ENCODE results near the gene GBP1.

Gene GBP1, protein sequence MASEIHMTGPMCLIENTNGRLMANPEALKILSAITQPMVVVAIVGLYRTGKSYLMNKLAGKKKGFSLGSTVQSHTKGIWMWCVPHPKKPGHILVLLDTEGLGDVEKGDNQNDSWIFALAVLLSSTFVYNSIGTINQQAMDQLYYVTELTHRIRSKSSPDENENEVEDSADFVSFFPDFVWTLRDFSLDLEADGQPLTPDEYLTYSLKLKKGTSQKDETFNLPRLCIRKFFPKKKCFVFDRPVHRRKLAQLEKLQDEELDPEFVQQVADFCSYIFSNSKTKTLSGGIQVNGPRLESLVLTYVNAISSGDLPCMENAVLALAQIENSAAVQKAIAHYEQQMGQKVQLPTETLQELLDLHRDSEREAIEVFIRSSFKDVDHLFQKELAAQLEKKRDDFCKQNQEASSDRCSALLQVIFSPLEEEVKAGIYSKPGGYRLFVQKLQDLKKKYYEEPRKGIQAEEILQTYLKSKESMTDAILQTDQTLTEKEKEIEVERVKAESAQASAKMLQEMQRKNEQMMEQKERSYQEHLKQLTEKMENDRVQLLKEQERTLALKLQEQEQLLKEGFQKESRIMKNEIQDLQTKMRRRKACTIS

GRCh38 chr1:89065079-89065868 is at the start of gene GBP1:
TSS of gene GBP1 (minus strand) at chr1:89065208. CDS start at chr1:89063234, 1,974 bp downstream.
- H3K4me1 ChIP-seq (ENCODE audit: control insufficient read depth in 5 of 5, insufficient read depth in 5 of 5, low read length in 5 of 5): peaks cover 4 to 25% (median 21%) of the 10 kb centered on the region in 5 donors
- H3K27me3 ChIP-seq (ENCODE audit: control insufficient read depth in 5 of 5, insufficient read depth in 4 of 5, low read length in 5 of 5): no peaks in the 10 kb centered on the region
- no peaks in the 10 kb centered on the region for H3K9me3 ChIP-seq (ENCODE audit: control insufficient read depth in 5 of 5, low read length in 5 of 5)
- no peaks in the 10 kb centered on the region for H3K36me3 ChIP-seq (ENCODE audit: control insufficient read depth in 5 of 5, insufficient read depth in 5 of 5, low read length in 5 of 5)
- H3K4me3 ChIP-seq (ENCODE audit: low read depth in 1 of 5, low read length in 5 of 5): peak within 1 kb of the TSS; percentile 71 to 82 (median 76)
- peak within 1 kb of the TSS; percentile 96 for H3K27ac ChIP-seq (ENCODE audit: low read depth, low read length)
- H3K9ac ChIP-seq (ENCODE audit: low read length in 5 of 5): peak within 1 kb of the TSS; percentile 40 to 86 (median 83)

- Histone ChIP-seq H3K27ac (ENCODE audit: low read depth, low read length) (no peak overlapping the region), H3K36me3 (ENCODE audit: control insufficient read depth in 5 of 5, insufficient read depth in 5 of 5, low read length in 5 of 5) (peaks cover 79 to 94% (median 89%) of the 10 kb centered on the region in 5 donors), H3K9ac (ENCODE audit: low read length in 5 of 5) (no peak overlapping the region), H3K4me1 (ENCODE audit: control insufficient read depth in 5 of 5, insufficient read depth in 5 of 5, low read length in 5 of 5) (no peaks in the 10 kb centered on the region), H3K27me3 (ENCODE audit: control insufficient read depth in 5 of 5, insufficient read depth in 4 of 5, low read length in 5 of 5) (no peaks in the 10 kb centered on the region), H3K4me3 (ENCODE audit: low read depth in 1 of 5, low read length in 5 of 5) (no peak overlapping the region), H3K9me3 (ENCODE audit: control insufficient read depth in 5 of 5, low read length in 5 of 5) (no peaks in the 10 kb centered on the region)
These were observed 49.7 kb upstream of the GBP1 start for GRCh38 chr1:89114662-89115061.

- H3K4me1 ChIP-seq (ENCODE audit: control insufficient read depth in 5 of 5, insufficient read depth in 5 of 5, low read length in 5 of 5): no peaks in the 10 kb centered on the region
- H3K9me3 ChIP-seq (ENCODE audit: control insufficient read depth in 5 of 5, low read length in 5 of 5): no peaks in the 10 kb centered on the region
- H3K36me3 ChIP-seq (ENCODE audit: control insufficient read depth in 5 of 5, insufficient read depth in 5 of 5, low read length in 5 of 5): peaks cover 74 to 93% (median 89%) of the 10 kb centered on the region in 5 donors
- no peak overlapping the region for H3K9ac ChIP-seq (ENCODE audit: low read length in 5 of 5)
- no peaks in the 10 kb centered on the region for H3K27me3 ChIP-seq (ENCODE audit: control insufficient read depth in 5 of 5, insufficient read depth in 4 of 5, low read length in 5 of 5)
- H3K27ac ChIP-seq (ENCODE audit: low read depth, low read length): no peak overlapping the region
- H3K4me3 ChIP-seq (ENCODE audit: low read depth in 1 of 5, low read length in 5 of 5): no peak overlapping the region
These were observed 48.0 kb upstream of the GBP1 start for GRCh38 chr1:89112871-89113613.

- no peaks in the 10 kb centered on the region for H3K9me3 ChIP-seq (ENCODE audit: control insufficient read depth in 5 of 5, low read length in 5 of 5)
- peaks cover 43 to 51% (median 49%) of the 10 kb centered on the region in 5 donors for H3K36me3 ChIP-seq (ENCODE audit: control insufficient read depth in 5 of 5, insufficient read depth in 5 of 5, low read length in 5 of 5)
- H3K27me3 ChIP-seq (ENCODE audit: control insufficient read depth in 5 of 5, insufficient read depth in 4 of 5, low read length in 5 of 5): no peaks in the 10 kb centered on the region
- H3K9ac ChIP-seq (ENCODE audit: low read length in 5 of 5): no peak overlapping the region
- no peak overlapping the region for H3K27ac ChIP-seq (ENCODE audit: low read depth, low read length)
- no peaks in the 10 kb centered on the region for H3K4me1 ChIP-seq (ENCODE audit: control insufficient read depth in 5 of 5, insufficient read depth in 5 of 5, low read length in 5 of 5)
- no peak overlapping the region for H3K4me3 ChIP-seq (ENCODE audit: low read depth in 1 of 5, low read length in 5 of 5)
These were observed 39.7 kb upstream of the GBP1 start for GRCh38 chr1:89104687-89105086.

- no peak overlapping the region for H3K4me3 ChIP-seq (ENCODE audit: low read depth in 1 of 5, low read length in 5 of 5)
- H3K27me3 ChIP-seq (ENCODE audit: control insufficient read depth in 5 of 5, insufficient read depth in 4 of 5, low read length in 5 of 5): no peaks in the 10 kb centered on the region
- no peaks in the 10 kb centered on the region for H3K9me3 ChIP-seq (ENCODE audit: control insufficient read depth in 5 of 5, low read length in 5 of 5)
- no peaks in the 10 kb centered on the region for H3K4me1 ChIP-seq (ENCODE audit: control insufficient read depth in 5 of 5, insufficient read depth in 5 of 5, low read length in 5 of 5)
- no peak overlapping the region for H3K9ac ChIP-seq (ENCODE audit: low read length in 5 of 5)
- H3K27ac ChIP-seq (ENCODE audit: low read depth, low read length): no peak overlapping the region
- peaks cover 37 to 46% (median 44%) of the 10 kb centered on the region in 5 donors for H3K36me3 ChIP-seq (ENCODE audit: control insufficient read depth in 5 of 5, insufficient read depth in 5 of 5, low read length in 5 of 5)
These were observed 39.1 kb upstream of the GBP1 start for GRCh38 chr1:89104147-89104546.

GRCh38 chr1:89102021-89102420 is 37.0 kb upstream of the GBP1 start:
- Histone ChIP-seq H3K9ac (ENCODE audit: low read length in 5 of 5) (no peak overlapping the region), H3K4me3 (ENCODE audit: low read depth in 1 of 5, low read length in 5 of 5) (no peak overlapping the region), H3K4me1 (ENCODE audit: control insufficient read depth in 5 of 5, insufficient read depth in 5 of 5, low read length in 5 of 5) (no peaks in the 10 kb centered on the region), H3K27me3 (ENCODE audit: control insufficient read depth in 5 of 5, insufficient read depth in 4 of 5, low read length in 5 of 5) (no peaks in the 10 kb centered on the region), H3K36me3 (ENCODE audit: control insufficient read depth in 5 of 5, insufficient read depth in 5 of 5, low read length in 5 of 5) (peaks cover 19 to 24% (median 24%) of the 10 kb centered on the region in 5 donors), H3K27ac (ENCODE audit: low read depth, low read length) (no peak overlapping the region), H3K9me3 (ENCODE audit: control insufficient read depth in 5 of 5, low read length in 5 of 5) (no peaks in the 10 kb centered on the region)

DNA sequence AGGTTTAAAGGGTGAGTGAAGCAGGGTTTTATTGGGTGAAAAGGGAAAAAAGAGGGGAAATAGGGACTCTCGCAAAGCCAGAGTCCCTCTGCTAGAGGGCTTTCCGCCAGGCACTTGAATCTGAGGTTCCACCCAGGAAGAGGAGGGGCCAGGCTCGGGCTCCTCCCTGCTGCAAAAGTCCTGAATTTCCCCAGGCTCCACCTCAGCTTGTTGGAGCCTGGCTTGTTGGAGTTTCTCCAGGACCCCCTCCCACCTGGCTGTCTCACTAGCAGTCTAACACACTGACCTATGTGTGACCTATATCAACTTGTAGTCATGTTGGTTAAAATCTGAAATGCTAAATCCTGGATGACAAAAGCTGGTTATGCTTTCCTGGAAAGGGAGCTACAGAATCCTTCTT is 35.4 kb upstream of the GBP1 start:
- Histone ChIP-seq H3K9me3 (ENCODE audit: control insufficient read depth in 5 of 5, low read length in 5 of 5) (peaks cover 0 to 4% (median 4%) of the 10 kb centered on the region in 5 donors), H3K27me3 (ENCODE audit: control insufficient read depth in 5 of 5, insufficient read depth in 4 of 5, low read length in 5 of 5) (no peaks in the 10 kb centered on the region), H3K9ac (ENCODE audit: low read length in 5 of 5) (no peak overlapping the region), H3K4me1 (ENCODE audit: control insufficient read depth in 5 of 5, insufficient read depth in 5 of 5, low read length in 5 of 5) (no peaks in the 10 kb centered on the region), H3K4me3 (ENCODE audit: low read depth in 1 of 5, low read length in 5 of 5) (no peak overlapping the region), H3K36me3 (ENCODE audit: control insufficient read depth in 5 of 5, insufficient read depth in 5 of 5, low read length in 5 of 5) (peaks cover 6 to 10% (median 9%) of the 10 kb centered on the region in 5 donors), H3K27ac (ENCODE audit: low read depth, low read length) (no peak overlapping the region)

- Histone ChIP-seq H3K27me3 (ENCODE audit: control insufficient read depth in 5 of 5, insufficient read depth in 4 of 5, low read length in 5 of 5) (no peaks in the 10 kb centered on the region), H3K4me1 (ENCODE audit: control insufficient read depth in 5 of 5, insufficient read depth in 5 of 5, low read length in 5 of 5) (no peaks in the 10 kb centered on the region), H3K27ac (ENCODE audit: low read depth, low read length) (no peak overlapping the region), H3K9me3 (ENCODE audit: control insufficient read depth in 5 of 5, low read length in 5 of 5) (peaks cover 0 to 4% (median 4%) of the 10 kb centered on the region in 5 donors), H3K4me3 (ENCODE audit: low read depth in 1 of 5, low read length in 5 of 5) (no peak overlapping the region), H3K36me3 (ENCODE audit: control insufficient read depth in 5 of 5, insufficient read depth in 5 of 5, low read length in 5 of 5) (no peaks in the 10 kb centered on the region), H3K9ac (ENCODE audit: low read length in 5 of 5) (no peak overlapping the region)
These were observed 33.8 kb upstream of the GBP1 start for GRCh38 chr1:89098857-89099256.

DNA sequence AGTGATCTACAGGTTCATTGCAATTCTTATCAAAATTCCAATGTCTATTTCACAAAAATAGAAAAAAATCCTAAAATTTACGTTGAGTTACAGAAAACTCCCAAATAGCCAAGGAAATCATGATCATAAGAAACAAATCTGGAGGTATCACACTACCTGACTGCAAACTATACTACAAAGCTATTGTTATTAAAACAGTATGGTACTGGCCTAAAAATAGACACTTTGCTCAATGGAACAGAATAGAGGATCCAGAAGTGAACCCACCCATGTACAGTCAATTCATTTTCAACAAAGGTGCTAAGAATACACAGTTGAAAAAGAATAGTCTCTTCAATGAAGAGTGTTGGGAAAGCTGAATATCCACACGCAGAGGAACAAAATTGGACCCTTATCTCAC is 30.7 kb upstream of the GBP1 start:
- no peaks in the 10 kb centered on the region for H3K36me3 ChIP-seq (ENCODE audit: control insufficient read depth in 5 of 5, insufficient read depth in 5 of 5, low read length in 5 of 5)
- H3K9ac ChIP-seq (ENCODE audit: low read length in 5 of 5): no peak overlapping the region
- no peaks in the 10 kb centered on the region for H3K27me3 ChIP-seq (ENCODE audit: control insufficient read depth in 5 of 5, insufficient read depth in 4 of 5, low read length in 5 of 5)
- H3K27ac ChIP-seq (ENCODE audit: low read depth, low read length): no peak overlapping the region
- H3K9me3 ChIP-seq (ENCODE audit: control insufficient read depth in 5 of 5, low read length in 5 of 5): peaks cover 0 to 4% (median 4%) of the 10 kb centered on the region in 5 donors
- no peaks in the 10 kb centered on the region for H3K4me1 ChIP-seq (ENCODE audit: control insufficient read depth in 5 of 5, insufficient read depth in 5 of 5, low read length in 5 of 5)
- H3K4me3 ChIP-seq (ENCODE audit: low read depth in 1 of 5, low read length in 5 of 5): no peak overlapping the region

All from subcutaneous abdominal adipose tissue (tissue), 5 donors.